GM23248 (cell line): ENCODE data around the gene ARSA. TPM values are rescaled to one million over a fixed set of nuclear protein-coding genes. Genes with fewer than 3 reads are reported as not detected.

Experiments used
- DNase-seq: peaks from one replicate; pipeline ENCODE4 v3.0.0-alpha.2; 2015
- H2AFZ ChIP-seq: fragments of 200-600 bp; sonication (generic); 2 replicates; pipeline ENCODE4 v1.6.1; 2016; ENCODE audit warnings: antibody characterized with exemption
- H3F3A ChIP-seq: fragments of 200-600 bp; sonication (generic); 2 replicates; pipeline ENCODE4 v1.6.1; 2016; ENCODE audit warnings: mild to moderate bottlenecking, antibody characterized with exemption, mixed run types; ENCODE audit not compliant: insufficient read depth
- H3K27ac ChIP-seq: fragments of 200-600 bp; sonication (generic); 2 replicates; pipeline ENCODE4 v1.5.1; 2016; ENCODE audit warnings: mild to moderate bottlenecking
- H3K27me3 ChIP-seq: fragments of 200-600 bp; sonication (generic); replicated peaks from 2 replicates; pipeline ENCODE4 v1.6.1; 2016; ENCODE audit warnings: mild to moderate bottlenecking; ENCODE audit not compliant: insufficient read depth
- H3K36me3 ChIP-seq: fragments of 200-600 bp; sonication (generic); 2 replicates; pipeline ENCODE4 v1.6.1; 2016; ENCODE audit warnings: low read depth, mild to moderate bottlenecking
- H3K4me1 ChIP-seq: fragments of 200-600 bp; sonication (generic); 2 replicates; pipeline ENCODE4 v1.6.1; 2016; ENCODE audit warnings: mild to moderate bottlenecking; ENCODE audit not compliant: insufficient read depth
- H3K4me2 ChIP-seq: fragments of 200-600 bp; sonication (generic); one replicate; pipeline ENCODE4 v1.6.1; 2016; ENCODE audit warnings: mild to moderate bottlenecking; ENCODE audit not compliant: unreplicated experiment
- H3K4me3 ChIP-seq: fragments of 200-600 bp; sonication (generic); 2 replicates; pipeline ENCODE4 v1.5.1; 2016; ENCODE audit warnings: mild to moderate bottlenecking
- H3K79me2 ChIP-seq: fragments of 200-600 bp; sonication (generic); 2 replicates; pipeline ENCODE4 v1.6.1; 2016; ENCODE audit warnings: mild to moderate bottlenecking; ENCODE audit not compliant: insufficient read depth
- H3K9ac ChIP-seq: fragments of 200-600 bp; sonication (generic); 2 replicates; pipeline ENCODE4 v1.6.1; 2016; ENCODE audit warnings: mild to moderate bottlenecking
- H3K9me2 ChIP-seq: fragments of 200-600 bp; sonication (generic); 2 replicates; pipeline ENCODE4 v1.6.1; 2016; ENCODE audit warnings: mixed run types, mild to moderate bottlenecking, moderate library complexity; ENCODE audit not compliant: insufficient read depth
- H3K9me3 ChIP-seq: fragments of 200-600 bp; sonication (generic); one replicate; pipeline ENCODE4 v1.6.1; 2017; ENCODE audit warnings: low read depth
- H4K20me1 ChIP-seq: fragments of 200-600 bp; sonication (generic); 2 replicates; pipeline ENCODE4 v1.6.0; 2016; ENCODE audit not compliant: insufficient read depth
- EZH2 ChIP-seq: fragments of 200-600 bp; sonication (generic); IDR thresholded peaks from 2 replicates; pipeline ENCODE4 v1.6.1; 2018; ENCODE audit warnings: antibody characterized with exemption, mild to moderate bottlenecking; ENCODE audit not compliant: insufficient read depth, poor library complexity, severe bottlenecking
- EZH2phosphoT487 ChIP-seq: fragments of 200-600 bp; sonication (generic); IDR thresholded peaks from 2 replicates; pipeline ENCODE4 v1.6.1; 2018; ENCODE audit warnings: antibody characterized with exemption, moderate library complexity, mild to moderate bottlenecking, low read depth; ENCODE audit not compliant: insufficient read depth
- WGBS, 2 experiments: methylation state at CpG; one replicate each; pipeline ENCODE4 v1.1.6; 2015 to 2017; ENCODE audit warnings: low lambda C conversion rate in 2 of 2, low coverage in 1 of 2; ENCODE audit errors: missing lambda C conversion rate in 2 of 2; 5-methylcytosine and 5-hydroxymethylcytosine counted together
- in situ Hi-C: fragments of 300-500 bp; cut with MboI; formaldehyde crosslinking; loops from 2 replicates; pipeline ENCODE4 v1.15.0; 2020
- polyA plus RNA-seq: library from polyadenylated mRNA; unstranded; fragments of >200 nt; fragmentation: Nextera tagmentation; extraction: Ambion mirVana; gene quantifications from 2 replicates; pipeline ENCODE4 v1.2.1, GENCODE V29; 2016
- total RNA-seq: library from RNA; depleted of rRNA; stranded (reverse); fragments of >200 nt; shearing (Covaris generic); gene quantifications from 2 replicates; pipeline ENCODE4 v1.2.3, GENCODE V29; 2014

The ARSA gene
- total and polyA plus RNA-seq, 2 experiments from 2014 or later, result 31.7 to 59.6 TPM

DNA sequence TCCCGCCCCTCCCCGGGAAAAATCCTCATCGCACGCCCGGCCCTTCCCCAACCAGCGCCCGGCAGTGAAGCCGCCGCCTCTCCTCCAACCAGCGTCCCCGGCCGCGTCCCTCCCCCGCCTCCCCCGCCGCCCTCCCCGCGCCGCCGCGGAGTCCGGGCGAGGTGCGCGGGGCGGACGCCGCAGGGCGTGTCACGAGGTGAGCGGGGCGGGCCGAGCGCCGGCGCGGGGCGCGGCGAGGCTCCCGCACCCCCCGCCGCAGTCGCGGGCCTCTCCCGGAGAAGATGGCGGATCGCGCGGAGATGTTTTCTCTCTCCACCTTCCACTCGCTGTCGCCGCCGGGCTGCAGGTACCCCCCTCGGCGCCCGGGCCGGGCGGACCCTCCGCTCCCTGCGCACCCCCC, 27.4 kb downstream of the ARSA start, which contains the start of gene MAPK8IP2:
Gene MAPK8IP2, plus strand, starts transcription at position 256 of the 400 bp plus-strand sequence. Its CDS starts 26 bp downstream, at position 282.
- H3K9me3 ChIP-seq, result no peaks in the 10 kb centered on the region
- TF ChIP-seq EZH2 (no peak), EZH2phosphoT487 (no peak)
- H3K79me2 ChIP-seq, result no peaks in the 10 kb centered on the region
- H3K9ac ChIP-seq, result no peak within 1 kb of the TSS
- peaks cover 9% of the 10 kb centered on the region for H3K27me3 ChIP-seq
- H3K4me3 ChIP-seq, result no peak within 1 kb of the TSS
- no peak within 1 kb of the TSS for H2AFZ ChIP-seq
- no peak within 1 kb of the TSS for H3K4me2 ChIP-seq
- no peaks in the 10 kb centered on the region for H3K9me2 ChIP-seq
- no peak within 1 kb of the TSS for H3K27ac ChIP-seq
- no peak for DNase-seq
- in situ Hi-C loops, result no loop called here
- H3K36me3 ChIP-seq, result no peaks in the 10 kb centered on the region
- H4K20me1 ChIP-seq, result no peaks in the 10 kb centered on the region
- no peaks in the 10 kb centered on the region for H3F3A ChIP-seq
- H3K4me1 ChIP-seq, result no peaks in the 10 kb centered on the region
- WGBS, 2 experiments, result 0 to 3% methylated on average over 5 to 45 of the region's 61 CpGs

- no peaks in the 10 kb centered on the region for H3F3A ChIP-seq
- H3K27ac ChIP-seq, result no peak overlapping the region
- in situ Hi-C loops, result no loop called here
- TF ChIP-seq EZH2 (no peak), EZH2phosphoT487 (no peak)
- H3K9me2 ChIP-seq, result no peaks in the 10 kb centered on the region
- H3K9me3 ChIP-seq, result no peaks in the 10 kb centered on the region
- DNase-seq, result peak; percentile 64
- H3K9ac ChIP-seq, result no peak overlapping the region
- no peak overlapping the region for H3K4me2 ChIP-seq
- no peaks in the 10 kb centered on the region for H3K79me2 ChIP-seq
- WGBS, 2 experiments, result 12 to 20% methylated on average over 31 to 52 of the region's 52 CpGs
- H3K27me3 ChIP-seq, result peaks cover 9% of the 10 kb centered on the region
- H4K20me1 ChIP-seq, result no peaks in the 10 kb centered on the region
- H3K36me3 ChIP-seq, result no peaks in the 10 kb centered on the region
- H3K4me1 ChIP-seq, result no peaks in the 10 kb centered on the region
- no peak overlapping the region for H2AFZ ChIP-seq
- H3K4me3 ChIP-seq, result no peak overlapping the region
Observed at GRCh38 chr22:50599816-50600455, 28.0 kb downstream of the ARSA start.

GRCh38 chr22:50597097-50597496, 30.9 kb downstream of the ARSA start:
- Histone ChIP-seq H3K27ac (no peak overlapping the region), H4K20me1 (no peaks in the 10 kb centered on the region), H3K4me2 (no peak overlapping the region), H3F3A (no peaks in the 10 kb centered on the region), H3K36me3 (no peaks in the 10 kb centered on the region), H3K79me2 (no peaks in the 10 kb centered on the region), H3K4me1 (no peaks in the 10 kb centered on the region), H3K9me2 (no peaks in the 10 kb centered on the region), H3K9me3 (no peaks in the 10 kb centered on the region), H3K4me3 (no peak overlapping the region), H3K27me3 (peaks cover 7% of the 10 kb centered on the region), H2AFZ (no peak overlapping the region), H3K9ac (no peak overlapping the region)
- no peak for TF ChIP-seq EZH2phosphoT487
- TF ChIP-seq EZH2, result no peak
- no peak for DNase-seq
- in situ Hi-C loops, result no loop called here
- WGBS, 2 experiments, result 64 to 85% methylated on average over 5 of the region's 5 CpGs

GRCh38 chr22:50595189-50595588, 32.8 kb downstream of the ARSA start:
- 71 to 77% methylated on average over 3 of the region's 3 CpGs for WGBS, 2 experiments
- Histone ChIP-seq H3K4me3 (no peak overlapping the region), H3K27ac (no peak overlapping the region), H2AFZ (no peak overlapping the region), H3F3A (no peaks in the 10 kb centered on the region), H3K27me3 (no peaks in the 10 kb centered on the region), H3K4me2 (no peak overlapping the region), H3K36me3 (no peaks in the 10 kb centered on the region), H3K4me1 (no peaks in the 10 kb centered on the region), H3K9me2 (no peaks in the 10 kb centered on the region), H3K9ac (no peak overlapping the region), H4K20me1 (no peaks in the 10 kb centered on the region), H3K9me3 (no peaks in the 10 kb centered on the region), H3K79me2 (no peaks in the 10 kb centered on the region)
- TF ChIP-seq EZH2 (no peak), EZH2phosphoT487 (no peak)
- DNase-seq, result no peak
- in situ Hi-C loops, result no loop called here

GRCh38 chr22:50587407-50587806, 40.5 kb downstream of the ARSA start:
- Histone ChIP-seq H3K4me2 (no peak overlapping the region), H3F3A (no peaks in the 10 kb centered on the region), H4K20me1 (no peaks in the 10 kb centered on the region), H3K79me2 (no peaks in the 10 kb centered on the region), H3K4me1 (peaks cover 5% of the 10 kb centered on the region; the same call in 1 of the 2 replicates), H3K4me3 (no peak overlapping the region), H2AFZ (no peak overlapping the region), H3K36me3 (no peaks in the 10 kb centered on the region), H3K9me3 (no peaks in the 10 kb centered on the region), H3K9me2 (no peaks in the 10 kb centered on the region), H3K9ac (no peak overlapping the region), H3K27ac (no peak overlapping the region), H3K27me3 (no peaks in the 10 kb centered on the region)
- TF ChIP-seq EZH2phosphoT487 (no peak), EZH2 (no peak)
- DNase-seq, result no peak
- WGBS, 2 experiments, result 93 to 96% methylated on average over 5 of the region's 5 CpGs
- in situ Hi-C loops, result no loop called here
